OCI-LY1 (cell line): ENCODE data around the gene FCGBP.

ENCODE experiments used
- H2AFZ ChIP-seq: fragments of 200-600 bp; sonication (generic), shearing (Covaris generic); 2 replicates; pipeline ENCODE4 v1.6.0; 2014; ENCODE audit warnings: antibody characterized with exemption, mild to moderate bottlenecking, low read length
- H3F3A ChIP-seq: fragments of 200-600 bp; sonication (generic), shearing (Covaris generic); 2 replicates; pipeline ENCODE4 v1.6.0; 2014; ENCODE audit warnings: mild to moderate bottlenecking, antibody characterized with exemption, low read length, moderate library complexity; ENCODE audit not compliant: insufficient read depth
- H3K27ac ChIP-seq: fragments of 200-600 bp; sonication (generic); 2 replicates; pipeline ENCODE4 v1.5.1; 2014; ENCODE audit warnings: low read length, mixed run types, mild to moderate bottlenecking, low read depth; ENCODE audit not compliant: poor library complexity, severe bottlenecking
- H3K27me3 ChIP-seq: fragments of 200-600 bp; sonication (generic); 2 replicates; pipeline ENCODE4 v1.6.0; 2014; ENCODE audit warnings: antibody characterized with exemption, mild to moderate bottlenecking, low read length, moderate library complexity; ENCODE audit not compliant: insufficient read depth
- H3K36me3 ChIP-seq: fragments of 200-600 bp; sonication (generic); 2 replicates; pipeline ENCODE4 v1.6.1; 2014; ENCODE audit warnings: mild to moderate bottlenecking, antibody characterized with exemption, low read length, moderate library complexity, mixed read lengths; ENCODE audit not compliant: insufficient read depth
- H3K4me1 ChIP-seq: fragments of 200-600 bp; sonication (generic); 2 replicates; pipeline ENCODE4 v1.5.1; 2014; ENCODE audit warnings: mild to moderate bottlenecking, low read length, moderate library complexity; ENCODE audit not compliant: insufficient read depth, severe bottlenecking
- H3K4me2 ChIP-seq: fragments of 200-600 bp; sonication (generic), shearing (Covaris generic); 2 replicates; pipeline ENCODE4 v1.6.1; 2014; ENCODE audit warnings: low read length
- H3K4me3 ChIP-seq: fragments of 200-600 bp; sonication (generic); 2 replicates; pipeline ENCODE4 v1.5.1; 2014; ENCODE audit warnings: low read length, low read depth, mild to moderate bottlenecking, mixed read lengths; ENCODE audit not compliant: poor library complexity, severe bottlenecking
- H3K79me2 ChIP-seq: fragments of 200-600 bp; shearing (Covaris generic); 2 replicates; pipeline ENCODE4 v1.6.1; 2016; ENCODE audit warnings: mixed run types, low read length, mixed read lengths; ENCODE audit not compliant: insufficient read depth
- H3K9ac ChIP-seq: fragments of 200-600 bp; sonication (generic), shearing (Covaris generic); 2 replicates; pipeline ENCODE4 v1.6.1; 2014; ENCODE audit warnings: mild to moderate bottlenecking, low read length, mixed read lengths
- H3K9me2 ChIP-seq: fragments of 200-600 bp; sonication (generic), shearing (Covaris generic); 2 replicates; pipeline ENCODE4 v1.6.1; 2014; ENCODE audit warnings: low read depth, mild to moderate bottlenecking, low read length, mixed read lengths
- H3K9me3 ChIP-seq: fragments of 200-600 bp; shearing (Covaris generic); 2 replicates; pipeline ENCODE4 v1.6.1; 2014; ENCODE audit warnings: low read length, mixed read lengths
- H4K20me1 ChIP-seq: fragments of 200-600 bp; sonication (generic), shearing (Covaris generic); 2 replicates; pipeline ENCODE4 v1.6.0; 2016; ENCODE audit warnings: mild to moderate bottlenecking, low read length; ENCODE audit not compliant: insufficient read depth
- CTCF ChIP-seq: fragments of 200-600 bp; sonication (generic), shearing (Covaris generic); IDR thresholded peaks from 2 replicates; pipeline ENCODE4 v1.5.1; 2017; ENCODE audit warnings: mild to moderate bottlenecking, antibody characterized with exemption, low read length, moderate library complexity, mixed read lengths
- EZH2 ChIP-seq: fragments of 200-600 bp; sonication (generic), shearing (Covaris generic); IDR thresholded peaks from 2 replicates; pipeline ENCODE4 v1.8.0; 2017; ENCODE audit warnings: borderline replicate concordance, mixed run types, mild to moderate bottlenecking, antibody characterized with exemption, low read length, moderate library complexity, mixed read lengths

Gene FCGBP

DNA sequence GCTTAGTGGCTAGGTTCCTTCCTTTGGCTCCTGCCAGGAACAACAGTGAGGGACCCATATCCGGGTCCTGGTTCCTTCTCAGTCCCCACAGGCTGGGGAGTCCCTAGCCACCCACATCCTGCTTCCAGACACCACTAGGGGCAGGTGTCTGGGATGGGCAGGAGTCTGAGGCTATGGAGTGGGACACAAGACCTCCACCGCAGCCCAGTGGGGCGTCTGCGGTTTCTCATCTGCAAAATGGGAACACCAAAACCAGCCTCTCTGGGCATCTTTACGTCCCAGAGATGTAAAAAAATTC is 879 bp upstream of the FCGBP start:
- Histone ChIP-seq H3K4me1 (peaks cover 6% of the 10 kb centered on the region), H3F3A (0 out of 2 replicates have a peak, but pooled peaks cover 7% of the 10 kb centered on the region), H2AFZ (no peak overlapping the region), H3K27me3 (no peaks in the 10 kb centered on the region), H3K36me3 (peaks cover 13% of the 10 kb centered on the region), H3K9me2 (no peaks in the 10 kb centered on the region), H3K9ac (no peak overlapping the region), H3K27ac (no peak overlapping the region), H3K79me2 (no peaks in the 10 kb centered on the region), H3K9me3 (peaks cover 7% of the 10 kb centered on the region), H3K4me2 (no peak overlapping the region), H4K20me1 (no peaks in the 10 kb centered on the region), H3K4me3 (no peak overlapping the region)
- no peak for TF ChIP-seq EZH2
- TF ChIP-seq CTCF = no peak

DNA sequence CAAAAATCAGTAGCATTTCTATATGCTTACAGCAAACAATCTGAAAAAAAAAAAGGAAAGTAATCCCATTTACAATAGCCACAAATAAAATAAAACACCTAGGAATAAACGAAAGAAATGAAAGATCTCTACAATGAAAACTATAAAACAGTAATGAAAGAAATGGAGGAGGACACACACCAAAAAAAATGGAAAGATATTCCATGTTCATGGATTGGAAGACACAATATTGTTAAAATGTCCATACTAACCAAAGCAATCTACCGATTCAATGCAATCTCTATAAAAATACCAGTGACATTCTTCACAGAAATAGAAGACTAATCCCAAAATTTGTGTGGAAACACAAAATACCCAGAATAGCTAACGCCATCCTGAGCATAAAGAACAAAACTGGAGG is 4.7 kb downstream of the FCGBP start:
- Histone ChIP-seq H3K4me3 (no peak overlapping the region), H3K79me2 (no peaks in the 10 kb centered on the region), H3K36me3 (peaks cover 55% of the 10 kb centered on the region), H3K27ac (no peak overlapping the region), H3K9me2 (no peaks in the 10 kb centered on the region), H3K27me3 (no peaks in the 10 kb centered on the region), H2AFZ (no peak overlapping the region), H3K4me1 (no peaks in the 10 kb centered on the region), H3F3A (no peaks in the 10 kb centered on the region), H3K9me3 (0 out of 2 replicates have a peak, but pooled peaks cover 3% of the 10 kb centered on the region), H3K4me2 (no peak overlapping the region), H3K9ac (no peak overlapping the region), H4K20me1 (no peaks in the 10 kb centered on the region)
- TF ChIP-seq CTCF (no peak), EZH2 (no peak)

DNA sequence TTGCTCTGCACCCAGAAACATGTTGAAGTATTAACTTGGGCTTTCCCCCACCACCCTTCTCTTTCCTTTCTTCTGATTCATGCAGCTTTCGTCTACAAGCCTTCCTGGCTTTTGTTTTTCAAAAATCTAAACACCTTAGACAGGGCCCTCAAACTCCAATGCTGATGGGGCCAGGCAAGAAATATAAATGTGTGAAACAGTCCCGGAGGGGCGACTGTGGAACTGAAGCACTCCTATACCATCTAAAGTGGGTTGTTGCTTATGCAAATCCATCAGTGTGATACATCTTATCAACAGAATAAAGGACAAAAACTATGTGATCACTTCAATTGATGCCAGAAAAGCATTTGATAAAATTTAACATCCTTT is 6.1 kb downstream of the FCGBP start:
- Histone ChIP-seq H3K36me3 (peaks cover 70% of the 10 kb centered on the region), H3K9me3 (0 out of 2 replicates have a peak, but pooled peaks cover 3% of the 10 kb centered on the region), H3K9me2 (no peaks in the 10 kb centered on the region), H3K9ac (no peak overlapping the region), H3K4me2 (no peak overlapping the region), H3K4me1 (no peaks in the 10 kb centered on the region), H2AFZ (no peak overlapping the region), H3K79me2 (no peaks in the 10 kb centered on the region), H4K20me1 (no peaks in the 10 kb centered on the region), H3K27me3 (no peaks in the 10 kb centered on the region), H3K27ac (no peak overlapping the region), H3F3A (no peaks in the 10 kb centered on the region), H3K4me3 (no peak overlapping the region)
- TF ChIP-seq EZH2 (no peak), CTCF (no peak)
